NCI-H1436 (cell line): Measurements from ENCODE around the gene TBC1D23.
"Not testable (repeated sequence)": the region's sequence is repeated elsewhere in the genome, so short reads cannot be mapped to it uniquely, and the experiment has no call there.

Source experiments
- DNase-seq: peaks from one replicate; lab custom pipeline; 2025; lab: John Stamatoyannopoulos, UW

TBC1D23 gene

GRCh38 chr3:100256731-100257151 is 4.1 kb upstream of the TBC1D23 start:
- DNase-seq = no peak

- no peak for DNase-seq
Observed at GRCh38 chr3:100257586-100257985, 3.2 kb upstream of the TBC1D23 start.

- DNase-seq = no peak
Observed at GRCh38 chr3:100260081-100260684, 609 bp upstream of the TBC1D23 start.

- DNase-seq = no peak
Observed at GRCh38 chr3:100261485-100261903, 702 bp downstream of the TBC1D23 start.

- not testable (repeated sequence) for DNase-seq
Observed at GRCh38 chr3:100262925-100263324, 2.1 kb downstream of the TBC1D23 start.

GRCh38 chr3:100263583-100263982 is 2.8 kb downstream of the TBC1D23 start:
- DNase-seq = no peak

- DNase-seq = no peak
Observed at GRCh38 chr3:100264242-100264641, 3.5 kb downstream of the TBC1D23 start.

GRCh38 chr3:100265016-100265415 is 4.2 kb downstream of the TBC1D23 start:
- no peak for DNase-seq

GRCh38 chr3:100266531-100266930 is 5.7 kb downstream of the TBC1D23 start:
- no peak for DNase-seq

- no peak for DNase-seq
Observed at GRCh38 chr3:100268156-100268555, 7.4 kb downstream of the TBC1D23 start.

GRCh38 chr3:100269001-100269400 is 8.2 kb downstream of the TBC1D23 start:
- no peak for DNase-seq

- no peak for DNase-seq
Observed at GRCh38 chr3:100269410-100270214, 8.8 kb downstream of the TBC1D23 start.

GRCh38 chr3:100270215-100270583 is 9.4 kb downstream of the TBC1D23 start:
- no peak for DNase-seq

GRCh38 chr3:100271522-100271921 is 10.7 kb downstream of the TBC1D23 start:
- DNase-seq = no peak

GRCh38 chr3:100272797-100273611 is 12.2 kb downstream of the TBC1D23 start:
- DNase-seq = not testable (repeated sequence)

GRCh38 chr3:100274361-100274760 is 13.6 kb downstream of the TBC1D23 start:
- no peak for DNase-seq

GRCh38 chr3:100277255-100277800 is 16.5 kb downstream of the TBC1D23 start:
- DNase-seq = peak; percentile 88

- no peak for DNase-seq
Observed at GRCh38 chr3:100278910-100279309, 18.1 kb downstream of the TBC1D23 start.

- DNase-seq = no peak
Observed at GRCh38 chr3:100288288-100288894, 27.6 kb downstream of the TBC1D23 start.

GRCh38 chr3:100289339-100289738 is 28.5 kb downstream of the TBC1D23 start:
- DNase-seq = no peak

- DNase-seq = no peak
Observed at GRCh38 chr3:100295089-100295488, 34.3 kb downstream of the TBC1D23 start.

GRCh38 chr3:100297784-100298183 is 37.0 kb downstream of the TBC1D23 start:
- no peak for DNase-seq
